Ecto neural progenitor cell (in vitro differentiated cells): ENCODE data around the gene CNKSR3.

Experiments
- DNase-seq: peaks from one replicate; pipeline ENCODE4 v3.0.0-alpha.2; 2018; ENCODE audit warnings: low spot score

Gene CNKSR3

DNA sequence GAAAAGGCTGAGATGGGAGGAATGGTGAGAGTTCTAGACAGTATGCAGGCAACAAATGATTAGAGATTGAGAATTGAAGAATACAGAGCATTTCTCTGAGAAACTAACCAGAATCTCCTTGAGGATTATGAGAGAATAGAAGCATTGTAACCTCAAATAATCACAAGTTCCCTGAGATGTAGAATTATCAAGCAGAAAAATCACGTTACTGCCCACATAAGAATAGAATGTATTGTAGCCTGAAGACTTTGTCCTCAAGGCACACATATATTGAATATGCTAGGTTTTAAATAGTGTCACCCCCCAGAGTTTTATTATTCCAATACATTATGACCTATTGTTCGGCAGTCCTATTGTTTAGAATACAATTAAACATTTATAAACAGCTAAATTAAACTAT, 57.2 kb downstream of the CNKSR3 start:
- no peak for DNase-seq

DNA sequence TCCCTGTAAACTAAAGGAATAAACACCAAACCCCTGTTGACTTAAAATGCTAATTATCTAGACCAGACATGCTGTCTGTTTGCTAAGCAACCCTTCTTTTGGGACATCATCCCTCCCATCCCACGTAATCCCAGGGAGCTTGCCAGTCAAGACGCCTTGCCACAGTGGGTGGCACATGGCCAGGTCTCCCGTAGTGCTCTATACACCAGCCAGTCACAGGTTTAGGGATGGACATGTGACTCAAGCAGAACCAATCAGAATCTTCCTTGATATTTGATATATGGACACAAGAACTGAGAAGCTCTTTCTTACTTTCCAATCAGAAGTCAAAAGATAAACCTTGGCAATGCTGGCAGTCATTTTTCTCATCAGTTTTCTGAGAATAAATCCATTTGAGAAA, 60.0 kb downstream of the CNKSR3 start:
- no peak for DNase-seq

DNA sequence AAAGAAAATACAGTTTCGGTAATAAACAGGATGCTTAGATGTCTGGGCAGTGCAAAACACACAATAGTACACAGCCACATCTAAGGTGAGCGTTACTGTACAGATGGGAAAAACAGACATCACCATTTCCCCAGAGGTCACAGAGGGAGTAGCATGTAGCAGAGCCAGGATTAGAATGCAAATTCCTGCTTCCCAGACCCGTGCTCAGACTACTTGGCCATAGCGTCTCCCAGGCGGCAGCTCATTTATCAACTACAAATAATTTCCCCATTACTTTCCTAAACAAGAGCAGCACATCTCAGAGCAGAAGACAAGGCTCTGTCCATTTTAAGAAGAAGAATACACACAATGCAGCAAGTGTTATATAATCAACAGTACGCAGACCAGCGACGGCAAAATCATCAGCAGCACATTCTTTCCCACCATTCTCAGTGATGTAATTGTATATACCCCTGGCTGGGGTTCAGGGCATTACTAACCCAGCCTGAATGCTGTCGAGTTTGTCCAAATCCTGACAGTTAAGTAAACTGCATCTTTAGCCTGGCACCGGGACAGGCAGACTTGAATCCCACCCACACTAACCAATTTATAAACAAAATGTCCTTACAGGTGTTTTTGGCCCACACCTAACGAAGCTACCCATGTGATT, 61.9 kb downstream of the CNKSR3 start:
- DNase-seq, result no peak

DNA sequence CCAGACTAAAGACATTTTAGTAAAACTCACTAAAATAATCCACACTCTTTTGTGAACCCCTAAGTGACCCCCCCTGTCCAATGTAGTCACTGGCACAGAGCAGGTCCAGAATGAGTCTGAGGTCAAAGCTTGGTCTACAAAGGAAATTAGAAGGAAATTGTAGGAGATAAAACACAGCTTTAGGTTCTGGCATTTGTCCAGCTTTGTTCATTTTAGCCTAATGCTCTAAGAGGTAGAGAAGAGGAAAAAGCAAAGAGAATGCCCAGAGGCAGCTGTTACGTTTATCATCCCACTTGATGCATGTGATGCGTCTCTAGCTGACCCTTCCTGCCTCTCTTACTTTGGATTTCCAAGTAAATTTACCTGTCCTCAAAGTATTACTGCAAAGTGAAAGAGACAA, 62.5 kb downstream of the CNKSR3 start:
- DNase-seq, result no peak

DNA sequence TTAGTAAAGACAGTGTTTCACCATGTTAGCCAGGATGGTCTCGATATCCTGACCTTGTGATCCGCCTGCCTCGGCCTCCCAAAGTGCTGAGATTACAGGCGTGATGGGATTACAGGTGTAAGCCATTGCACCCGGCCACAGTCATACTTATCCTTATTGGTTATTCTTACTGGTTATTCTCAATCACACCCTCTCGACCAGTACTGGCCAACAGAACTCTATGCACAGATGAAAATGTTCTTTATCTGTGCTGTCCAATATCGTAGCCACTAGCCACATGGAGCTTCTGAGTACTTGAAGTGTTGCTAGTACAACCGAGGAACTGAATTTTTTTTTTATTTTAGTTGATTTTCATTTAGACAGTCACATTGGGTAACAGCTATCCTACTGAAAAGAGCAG, 63.5 kb downstream of the CNKSR3 start:
- DNase-seq, result no peak

DNA sequence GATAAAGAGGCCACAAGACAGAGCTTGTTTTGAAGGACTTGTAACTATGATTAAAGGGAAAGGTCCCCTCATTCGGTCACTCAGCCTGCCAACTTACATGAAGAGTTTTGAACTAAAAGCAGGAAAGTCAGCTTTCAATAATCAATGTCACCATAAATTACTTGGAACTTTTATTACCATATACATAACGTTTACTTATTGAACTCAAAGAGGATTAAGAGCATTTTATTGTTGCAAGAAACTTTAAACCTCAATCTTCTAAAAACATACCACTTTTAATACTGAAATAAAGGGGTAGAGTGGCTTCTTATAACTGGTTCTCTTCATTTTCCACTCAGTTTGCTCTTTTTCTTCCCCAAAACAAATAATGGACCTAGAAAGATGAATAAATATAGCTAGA, 65.1 kb downstream of the CNKSR3 start:
- DNase-seq, result no peak

DNA sequence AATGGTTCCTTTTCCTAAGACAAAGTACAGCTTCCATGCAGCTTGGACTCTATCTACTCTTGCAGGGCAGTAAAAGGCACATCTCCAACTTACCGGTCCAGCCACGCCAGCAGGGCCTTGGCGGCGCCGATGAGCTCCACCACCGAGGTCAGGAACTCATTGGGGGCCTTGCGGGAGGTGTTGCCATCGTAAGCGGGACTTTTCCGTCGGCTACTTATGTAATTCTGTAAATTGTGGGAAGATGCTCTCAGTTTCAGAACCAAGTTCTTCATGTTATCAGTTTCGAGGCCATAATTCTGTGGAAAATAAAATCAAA, 68.5 kb downstream of the CNKSR3 start:
- no peak for DNase-seq

DNA sequence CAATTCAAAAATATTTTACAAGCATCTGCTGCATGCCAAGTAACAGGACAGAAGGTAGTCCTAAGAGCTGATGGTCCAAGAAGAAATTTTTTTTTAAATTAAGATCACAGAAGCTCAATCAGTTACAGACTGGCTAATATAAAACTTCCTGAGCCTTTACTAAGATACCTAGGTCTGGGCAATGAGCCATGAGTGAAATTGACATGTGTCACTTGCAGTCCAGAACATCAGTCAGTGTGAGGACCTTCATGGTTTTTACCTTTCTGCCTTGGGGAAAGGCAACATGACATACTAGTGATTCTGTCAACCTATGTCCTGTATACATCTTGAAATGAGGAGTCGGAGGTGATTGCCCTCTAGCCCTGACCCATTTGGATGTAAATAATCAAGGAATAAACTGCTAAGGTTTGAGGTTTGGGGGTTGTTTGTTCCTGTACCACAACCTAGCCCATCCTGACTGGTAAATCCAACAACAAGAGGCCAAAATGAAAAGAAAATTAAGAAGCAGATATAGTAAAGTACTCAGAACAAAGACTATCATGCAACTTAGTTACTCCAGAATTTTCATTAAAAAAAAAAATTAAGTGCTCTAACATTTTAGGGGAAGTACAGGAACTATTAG, 70.0 kb downstream of the CNKSR3 start:
- DNase-seq, result no peak

DNA sequence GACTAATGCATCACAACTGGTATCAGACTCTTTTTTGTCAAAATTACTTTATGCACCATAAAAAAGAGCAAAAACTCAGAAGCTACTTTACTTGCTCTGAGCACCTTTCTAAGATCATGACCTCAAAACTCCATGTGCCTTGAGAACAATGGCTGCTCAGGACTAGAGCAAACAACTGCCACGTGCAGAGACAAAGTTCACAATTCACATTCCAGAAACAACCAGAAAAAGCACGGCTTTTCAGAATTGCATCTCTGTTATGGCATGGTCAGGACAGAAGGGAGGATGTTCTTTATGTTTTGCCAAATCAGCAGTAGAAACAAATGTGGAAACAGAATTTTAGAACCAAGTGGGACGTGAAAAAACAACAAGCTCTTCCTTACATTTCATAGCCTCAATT, 70.5 kb downstream of the CNKSR3 start:
- no peak for DNase-seq

DNA sequence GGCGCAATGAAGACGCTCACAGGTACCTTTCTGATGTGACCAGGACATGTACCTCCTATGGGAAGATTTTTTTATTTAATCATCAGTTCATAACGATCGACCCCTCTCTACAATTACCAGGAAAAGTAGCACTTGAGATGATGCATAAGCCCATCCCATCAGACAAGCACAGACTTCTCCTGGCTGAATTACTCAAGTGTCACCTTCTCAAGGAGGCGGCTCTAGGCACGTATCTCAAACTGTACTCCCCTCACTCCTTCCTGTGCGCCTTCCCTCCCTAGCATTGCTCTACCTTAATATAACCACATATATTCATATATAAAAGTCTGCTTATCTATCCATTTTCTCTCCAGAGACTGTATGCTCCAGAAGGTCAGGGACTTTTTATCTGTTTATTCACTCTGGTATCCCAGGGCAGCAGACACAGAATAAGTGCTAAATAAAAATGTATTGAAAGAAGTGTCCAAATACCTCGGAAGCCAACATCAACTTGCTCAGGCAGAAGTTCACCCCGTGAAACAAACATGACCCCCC, 71.5 kb downstream of the CNKSR3 start:
- no peak for DNase-seq

DNA sequence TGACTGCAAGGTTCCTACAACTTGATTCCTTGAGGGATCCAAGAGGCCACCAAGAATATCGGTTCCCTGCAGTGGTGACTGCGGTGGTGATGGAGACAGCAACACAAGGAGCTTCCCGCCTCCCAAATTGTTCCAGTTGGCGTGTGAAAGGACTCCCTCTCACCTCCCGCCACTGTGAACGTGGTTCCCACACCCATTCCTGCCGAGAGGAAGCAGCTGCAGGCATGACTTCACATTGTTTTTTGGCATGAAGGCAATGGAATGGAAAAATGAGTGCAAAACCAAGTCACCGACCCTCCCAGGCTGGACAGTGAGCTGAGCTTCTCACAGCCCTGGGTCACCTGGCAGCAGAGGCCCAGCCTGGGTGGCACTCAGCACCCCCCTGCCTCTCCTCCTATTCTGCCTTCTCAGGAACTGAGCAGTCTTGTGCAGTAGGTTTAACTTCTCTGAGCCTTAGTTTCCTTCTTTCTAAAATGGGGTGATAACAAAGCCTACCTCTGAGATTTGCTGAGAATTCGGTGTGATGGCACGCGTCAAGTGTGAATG, 75.0 kb downstream of the CNKSR3 start:
- DNase-seq, result no peak

DNA sequence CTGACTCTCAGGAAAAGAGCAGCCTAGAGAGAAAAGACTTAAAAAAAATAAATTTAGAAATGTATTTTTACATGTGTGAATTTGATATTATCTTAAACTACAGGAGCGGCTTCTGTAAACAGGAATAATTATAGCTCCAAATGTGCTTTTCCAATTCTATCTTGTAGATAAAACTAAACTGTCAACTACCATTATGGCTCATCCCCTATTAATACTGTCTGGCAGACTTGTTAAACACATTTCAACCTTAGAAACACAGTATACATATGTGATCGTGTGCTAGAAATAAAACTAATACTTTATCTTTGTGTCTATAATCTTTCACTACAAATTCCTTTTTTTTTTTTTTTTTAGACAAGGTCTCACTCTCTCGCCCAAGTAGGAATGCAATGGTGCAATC, 75.8 kb downstream of the CNKSR3 start:
- no peak for DNase-seq

DNA sequence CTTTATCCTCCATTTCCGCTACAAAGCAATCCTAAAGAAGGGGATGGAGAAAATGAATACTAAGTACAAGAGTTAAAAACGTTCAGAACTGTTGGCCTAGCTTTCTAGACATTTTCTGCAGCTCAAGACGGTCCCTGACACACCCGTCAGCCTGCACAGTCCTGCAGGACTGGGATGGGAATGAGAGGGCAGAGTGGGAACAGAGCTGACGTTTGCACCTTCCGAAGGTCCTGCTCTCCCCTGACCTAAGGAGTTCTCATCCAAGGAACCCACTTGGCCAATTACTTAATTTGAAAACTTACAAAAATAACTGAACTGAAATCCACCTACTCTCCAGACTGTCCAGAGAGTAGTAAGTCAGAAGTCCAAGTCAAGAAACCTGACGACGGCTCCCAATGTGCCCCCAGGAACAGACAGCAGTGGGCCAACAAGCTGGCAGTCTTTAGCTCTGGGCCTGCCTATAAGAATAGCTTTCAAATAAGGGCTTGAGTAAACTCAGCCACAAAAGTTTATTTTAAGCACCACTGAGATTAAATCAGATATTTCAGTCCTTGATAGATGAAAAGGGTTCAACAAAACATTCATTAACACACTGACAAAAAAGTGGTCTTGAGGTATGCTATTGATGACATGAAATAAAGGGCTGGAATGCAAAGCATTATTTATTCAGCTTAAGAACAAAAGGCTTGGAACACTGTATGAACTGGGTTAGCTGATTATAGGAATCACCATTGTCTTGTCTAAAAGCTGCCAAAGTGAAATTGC, 76.8 kb downstream of the CNKSR3 start:
- no peak for DNase-seq

DNA sequence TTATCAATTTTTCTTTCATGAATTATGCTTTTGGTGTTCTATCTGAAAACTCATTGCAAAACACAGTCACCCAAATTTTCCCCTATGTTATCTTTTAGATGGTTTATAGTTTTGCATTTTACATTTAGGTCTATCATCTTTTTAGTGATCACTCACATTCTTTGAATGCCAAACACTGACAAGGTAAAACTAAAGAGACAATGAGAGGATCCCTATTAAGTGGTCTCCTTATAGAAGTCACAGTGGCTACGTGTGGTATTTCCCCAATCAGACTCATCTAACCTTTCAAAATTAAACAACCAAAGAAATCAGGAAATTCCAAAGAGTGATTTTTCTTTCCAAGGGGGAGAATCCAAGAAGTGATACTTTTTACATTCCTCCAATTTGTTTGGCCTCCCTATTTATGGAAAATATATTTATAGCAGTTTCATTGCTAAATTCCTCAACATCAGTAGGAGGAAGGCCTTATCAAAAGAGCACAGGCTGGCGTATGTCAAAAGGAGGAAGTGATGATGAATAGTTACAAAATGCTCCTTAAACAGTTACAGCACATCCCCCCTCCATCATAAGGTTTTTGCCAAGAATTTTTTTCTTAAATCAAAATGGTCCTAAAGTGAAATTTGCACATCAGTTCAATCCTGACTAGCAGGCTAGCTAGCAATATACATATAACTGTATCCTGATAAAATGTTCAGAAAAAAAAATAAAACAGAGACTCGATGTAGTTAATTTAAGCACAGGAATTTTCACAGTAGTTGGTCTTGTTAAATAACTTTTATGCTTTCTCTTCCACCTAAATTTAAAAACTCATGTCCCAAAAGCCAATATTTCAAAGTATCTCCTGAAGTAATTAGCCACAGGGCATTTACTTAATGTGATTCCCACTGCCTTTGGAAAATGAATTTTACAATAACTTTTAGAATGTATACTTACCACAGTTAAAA, 77.7 kb downstream of the CNKSR3 start:
- no peak for DNase-seq

DNA sequence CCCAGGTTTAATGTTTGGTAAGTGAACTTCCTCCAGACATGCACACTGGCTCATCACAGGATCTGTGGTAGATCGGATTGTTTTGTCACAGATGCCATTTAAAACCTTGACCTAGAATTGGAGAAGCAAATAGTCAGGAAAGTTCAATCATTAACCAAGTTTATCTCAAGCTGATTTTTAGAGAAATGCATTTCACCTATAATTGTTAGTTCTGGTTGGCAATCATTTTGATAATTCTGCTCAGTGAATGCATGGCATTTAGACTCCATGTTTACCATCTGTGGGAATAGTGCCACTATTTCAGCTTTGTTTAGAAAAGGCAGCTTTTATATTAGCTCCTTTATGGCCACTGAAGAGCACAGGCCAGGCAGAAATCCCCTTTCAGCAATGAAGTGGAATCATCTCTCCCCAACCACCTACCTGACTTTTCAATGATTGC, 80.0 kb downstream of the CNKSR3 start:
- DNase-seq, result no peak

DNA sequence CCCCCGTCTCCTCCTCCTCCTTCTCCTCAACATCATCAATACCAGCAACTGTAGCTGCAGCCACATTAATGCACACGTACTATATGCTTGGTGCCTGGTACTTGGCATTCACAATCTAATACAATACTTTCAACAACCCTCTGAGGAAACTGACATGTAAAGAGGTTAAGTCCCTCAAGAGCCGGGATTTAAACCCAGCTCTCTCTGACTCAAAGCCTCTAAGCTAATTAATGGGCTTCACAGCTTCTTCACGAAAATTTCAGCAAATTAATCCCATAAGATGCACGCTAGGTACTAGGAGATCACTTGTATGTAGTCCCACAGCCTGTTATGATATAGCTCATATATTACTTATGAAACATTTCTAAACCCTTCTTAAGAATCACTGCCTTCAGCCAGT, 80.8 kb downstream of the CNKSR3 start:
- DNase-seq, result no peak

DNA sequence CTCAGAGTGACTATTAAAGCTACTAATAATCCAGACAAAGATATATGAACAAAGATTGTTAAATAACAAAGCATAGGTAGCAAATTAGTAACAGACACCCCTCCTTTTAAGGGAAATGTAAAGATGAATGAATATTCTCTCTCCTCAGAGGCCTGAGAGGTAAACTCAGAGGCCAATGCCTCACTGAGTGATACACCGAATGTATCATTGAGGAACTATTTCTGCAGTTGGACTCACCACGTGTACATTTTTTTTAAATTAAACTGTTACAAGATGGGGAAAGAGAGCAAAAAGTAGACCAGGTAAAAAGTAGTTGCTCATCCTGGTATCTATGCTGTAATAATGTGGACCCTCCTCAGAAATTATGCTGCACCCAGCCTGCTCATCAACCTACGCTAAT, 81.6 kb downstream of the CNKSR3 start:
- DNase-seq, result no peak

DNA sequence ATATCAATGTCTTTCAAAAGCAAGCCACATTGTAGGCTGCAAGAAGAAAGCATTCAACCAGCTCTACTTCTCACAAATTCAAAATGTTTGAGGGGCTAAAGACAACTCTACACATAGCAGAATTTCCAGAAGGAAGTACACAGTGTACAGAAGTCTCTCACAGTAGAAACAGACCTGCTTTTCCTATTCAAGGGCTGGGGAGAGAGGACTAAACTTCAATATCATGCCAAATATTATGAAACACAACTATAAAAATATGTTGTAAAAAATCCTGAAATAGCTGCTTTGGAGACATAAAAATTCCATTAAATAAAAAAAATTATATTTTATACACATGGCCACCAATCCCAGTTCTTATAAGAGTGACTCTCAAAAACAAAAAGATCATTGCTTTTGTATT, 83.0 kb downstream of the CNKSR3 start:
- no peak for DNase-seq

DNA sequence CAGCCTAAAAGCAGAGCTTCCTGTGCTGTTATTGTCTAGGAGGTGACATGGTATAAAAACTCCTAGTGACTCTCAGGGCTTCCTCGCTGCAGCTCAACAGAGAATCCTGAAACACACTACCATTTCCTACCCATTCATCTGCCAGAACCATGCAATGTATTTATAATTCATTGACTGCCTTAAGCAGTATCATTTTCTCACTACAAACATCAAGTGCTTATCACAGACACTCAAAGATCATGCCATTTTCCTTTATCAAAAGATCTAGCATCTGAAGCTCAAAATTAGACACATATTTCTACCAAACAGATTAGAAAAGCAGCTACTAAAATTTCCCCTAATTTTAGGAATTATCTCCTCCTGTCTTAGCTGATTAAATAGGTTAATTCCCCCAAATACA, 83.5 kb downstream of the CNKSR3 start:
- DNase-seq, result no peak

DNA sequence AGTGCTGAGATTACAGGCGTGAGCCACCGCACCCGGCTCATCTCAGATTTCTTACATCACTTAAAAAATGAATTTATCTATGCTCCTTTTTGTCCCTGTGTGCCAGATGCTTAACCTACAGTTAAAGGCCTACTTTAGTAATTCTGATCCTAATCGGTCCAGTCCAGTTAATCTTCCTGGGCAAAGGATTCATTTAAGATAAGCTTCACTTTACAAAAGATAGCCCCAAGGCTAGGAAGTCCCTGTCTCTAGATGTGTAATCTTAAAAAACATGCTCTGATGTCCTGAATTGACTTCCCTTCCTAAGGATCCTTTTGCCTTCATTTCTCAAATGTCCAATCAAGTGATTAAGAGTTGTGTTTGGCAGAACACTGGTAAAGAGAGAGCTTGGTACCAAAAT, 85.5 kb downstream of the CNKSR3 start:
- DNase-seq, result no peak

DNA sequence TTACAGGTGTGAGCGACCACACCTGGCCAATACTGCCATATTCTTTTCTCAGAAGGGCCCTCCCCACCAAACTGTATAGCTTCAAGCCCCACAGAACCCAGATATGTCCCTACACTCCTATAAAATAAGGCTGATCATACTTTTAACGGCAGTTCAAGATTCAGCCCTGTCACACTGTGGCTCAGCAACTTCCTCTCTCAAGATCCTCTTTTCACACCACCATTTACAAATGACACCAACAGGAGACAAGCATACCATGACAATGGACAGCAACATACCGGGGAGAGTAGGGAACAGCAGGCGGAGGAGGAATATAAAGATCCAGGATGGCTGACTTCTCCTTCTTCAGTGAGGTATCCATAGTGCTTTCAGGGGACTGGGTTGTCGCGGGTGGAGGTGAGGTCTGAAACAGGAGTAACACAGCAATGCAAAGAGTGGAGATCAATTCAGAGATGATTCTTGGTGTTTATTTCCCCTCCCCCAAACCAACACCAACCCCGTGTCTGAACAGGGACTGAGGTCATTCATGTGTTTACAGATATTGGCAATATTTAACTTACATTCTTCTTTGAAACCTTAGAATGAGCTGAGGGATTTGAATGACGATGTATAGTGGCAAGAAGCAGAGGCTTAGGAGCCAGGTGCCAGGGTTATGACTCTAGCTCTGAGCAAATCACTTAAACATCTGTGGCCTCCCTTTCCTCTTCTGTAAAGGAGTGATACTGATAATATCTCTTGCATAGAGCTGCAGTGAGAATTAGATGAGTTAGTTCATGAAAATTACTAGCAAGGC, 96.3 kb downstream of the CNKSR3 start:
- no peak for DNase-seq
